PC-3 (cell line): ENCODE measurements around the gene WDR7.

ENCODE experiments used
- EZH2 ChIP-seq: fragments of 300-600 bp; sonication (generic); IDR thresholded peaks from one replicate; pipeline ENCODE4 v1.6.1; 2017; ENCODE audit warnings: antibody characterized with exemption, mild to moderate bottlenecking, low read length; ENCODE audit not compliant: unreplicated experiment
- EZH2phosphoT487 ChIP-seq: fragments of 300-600 bp; sonication (generic); IDR thresholded peaks from 2 replicates; pipeline ENCODE4 v1.6.1; 2018; ENCODE audit warnings: mild to moderate bottlenecking, antibody characterized with exemption, low read length, borderline replicate concordance
- TF ChIP-seq, protein P1 (sequence below): fragments of 300-600 bp; sonication (generic); conservative IDR thresholded peaks from 2 replicates; pipeline ENCODE4 v1.5.1; 2017; ENCODE audit warnings: antibody characterized with exemption, low read depth, mild to moderate bottlenecking, low read length

GRCh38 chr18:56743115-56743514 lies 92.0 kb downstream of the WDR7 start:
- TF ChIP-seq, protein P1, sequence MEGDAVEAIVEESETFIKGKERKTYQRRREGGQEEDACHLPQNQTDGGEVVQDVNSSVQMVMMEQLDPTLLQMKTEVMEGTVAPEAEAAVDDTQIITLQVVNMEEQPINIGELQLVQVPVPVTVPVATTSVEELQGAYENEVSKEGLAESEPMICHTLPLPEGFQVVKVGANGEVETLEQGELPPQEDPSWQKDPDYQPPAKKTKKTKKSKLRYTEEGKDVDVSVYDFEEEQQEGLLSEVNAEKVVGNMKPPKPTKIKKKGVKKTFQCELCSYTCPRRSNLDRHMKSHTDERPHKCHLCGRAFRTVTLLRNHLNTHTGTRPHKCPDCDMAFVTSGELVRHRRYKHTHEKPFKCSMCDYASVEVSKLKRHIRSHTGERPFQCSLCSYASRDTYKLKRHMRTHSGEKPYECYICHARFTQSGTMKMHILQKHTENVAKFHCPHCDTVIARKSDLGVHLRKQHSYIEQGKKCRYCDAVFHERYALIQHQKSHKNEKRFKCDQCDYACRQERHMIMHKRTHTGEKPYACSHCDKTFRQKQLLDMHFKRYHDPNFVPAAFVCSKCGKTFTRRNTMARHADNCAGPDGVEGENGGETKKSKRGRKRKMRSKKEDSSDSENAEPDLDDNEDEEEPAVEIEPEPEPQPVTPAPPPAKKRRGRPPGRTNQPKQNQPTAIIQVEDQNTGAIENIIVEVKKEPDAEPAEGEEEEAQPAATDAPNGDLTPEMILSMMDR: no peak
- TF ChIP-seq EZH2 (no peak), EZH2phosphoT487 (no peak)
